GM13977 (cell line): ENCODE measurements around the gene YIPF2.
"Not testable (repeated sequence)": the region's sequence is repeated elsewhere in the genome, so short reads cannot be mapped to it uniquely, and the experiment has no call there.

ENCODE experiments used
- DNase-seq: peaks from one replicate; pipeline ENCODE4 v3.0.0; 2012; ENCODE audit warnings: low spot score
- CTCF ChIP-seq: IDR thresholded peaks from 2 replicates; pipeline ENCODE4 v1.5.1; 2012; ENCODE audit warnings: mild to moderate bottlenecking, control low read depth; ENCODE audit not compliant: insufficient read depth; ENCODE audit errors: extremely low read depth, missing control alignments
- in situ Hi-C: fragments of 300-500 bp; cut with MboI; formaldehyde crosslinking; loops from one replicate; pipeline ENCODE4 v1.12.0; 2022; ENCODE audit warnings: low sequenced_read_pairs, low pct_unique_long_range_greater_than_20kb, mixed read lengths, inconsistent platforms; ENCODE audit not compliant: unreplicated experiment

Gene YIPF2

GRCh38 chr19:10960314-10961072 lies 32.1 kb upstream of the YIPF2 start, which contains the start of gene SMARCA4:
SMARCA4 (plus strand) TSS chr19:10961030; CDS start chr19:10984152, 23,122 bp downstream.
- in situ Hi-C loops = no loop called here
- no peak for TF ChIP-seq CTCF
- DNase-seq = peak; percentile 100

GRCh38 chr19:10959277-10959968 lies 31.0 kb upstream of the YIPF2 start:
- DNase-seq, in situ Hi-C loops: not testable (repeated sequence)

- no peak for DNase-seq
- in situ Hi-C loops = no loop called here
- no peak for TF ChIP-seq CTCF
Measured at GRCh38 chr19:10952809-10953208, 24.4 kb upstream of the YIPF2 start.

GRCh38 chr19:10946958-10947657 lies 18.7 kb upstream of the YIPF2 start:
- DNase-seq = no peak
- no peak for TF ChIP-seq CTCF
- in situ Hi-C loops = no loop called here

- no peak for DNase-seq
- TF ChIP-seq CTCF = no peak
- in situ Hi-C loops = no loop called here
Measured at GRCh38 chr19:10945264-10945663, 16.8 kb upstream of the YIPF2 start.

- in situ Hi-C loops, DNase-seq: not testable (repeated sequence)
Measured at GRCh38 chr19:10943412-10943811, 15.0 kb upstream of the YIPF2 start.

- DNase-seq, in situ Hi-C loops: not testable (repeated sequence)
Measured at GRCh38 chr19:10941649-10942048, 13.2 kb upstream of the YIPF2 start.

- in situ Hi-C loops = no loop called here
- peak; percentile 60 for TF ChIP-seq CTCF
- peak; percentile 60 for DNase-seq
Measured at GRCh38 chr19:10936661-10937084, 8.2 kb upstream of the YIPF2 start.
